NCI-H2107 treated with DMSO at 0.1 percent for 48 hours (cell line): ENCODE results near the gene SAMD4A.

ENCODE experiments used
- DNase-seq: peaks from one replicate; lab custom pipeline; 2025; ENCODE audit not compliant: unreplicated experiment; lab: John Stamatoyannopoulos, UW

The SAMD4A gene

GRCh38 chr14:54627540-54628363, 60.8 kb downstream of the SAMD4A start:
- DNase-seq = no peak

- no peak for DNase-seq
These were observed 62.3 kb downstream of the SAMD4A start for GRCh38 chr14:54629183-54629582.

GRCh38 chr14:54629635-54630360, 62.9 kb downstream of the SAMD4A start:
- DNase-seq = no peak

GRCh38 chr14:54631016-54631415, 64.1 kb downstream of the SAMD4A start:
- no peak for DNase-seq

- DNase-seq = no peak
These were observed 65.5 kb downstream of the SAMD4A start for GRCh38 chr14:54632452-54632851.

GRCh38 chr14:54633076-54633475, 66.1 kb downstream of the SAMD4A start:
- DNase-seq = no peak

GRCh38 chr14:54637270-54638134, 70.6 kb downstream of the SAMD4A start:
- no peak for DNase-seq

GRCh38 chr14:54638135-54638446, 71.2 kb downstream of the SAMD4A start:
- no peak for DNase-seq

- DNase-seq = no peak
These were observed 72.7 kb downstream of the SAMD4A start for GRCh38 chr14:54639611-54640010.

- DNase-seq = no peak
These were observed 73.6 kb downstream of the SAMD4A start for GRCh38 chr14:54640506-54640905.

GRCh38 chr14:54642121-54642520, 75.2 kb downstream of the SAMD4A start:
- DNase-seq = no peak

GRCh38 chr14:54642801-54643695, 76.1 kb downstream of the SAMD4A start:
- DNase-seq = no peak

GRCh38 chr14:54643696-54644176, 76.8 kb downstream of the SAMD4A start:
- no peak for DNase-seq

GRCh38 chr14:54645639-54646038, 78.7 kb downstream of the SAMD4A start:
- DNase-seq = no peak

- no peak for DNase-seq
These were observed 79.7 kb downstream of the SAMD4A start for GRCh38 chr14:54646626-54647025.

GRCh38 chr14:54647378-54647777, 80.5 kb downstream of the SAMD4A start:
- no peak for DNase-seq

- no peak for DNase-seq
These were observed 82.1 kb downstream of the SAMD4A start for GRCh38 chr14:54649056-54649455.

GRCh38 chr14:54650331-54650958, 83.5 kb downstream of the SAMD4A start:
- no peak for DNase-seq

- no peak for DNase-seq
These were observed 84.0 kb downstream of the SAMD4A start for GRCh38 chr14:54650959-54651351.

GRCh38 chr14:54651649-54652048, 84.7 kb downstream of the SAMD4A start:
- DNase-seq = no peak
